GM20000 (cell line): ENCODE data around the gene MLST8.
"Not testable (repeated sequence)": the region's sequence is repeated elsewhere in the genome, so short reads cannot be mapped to it uniquely, and the experiment has no call there.

Experiments
- DNase-seq: peaks from one replicate; pipeline ENCODE4 v3.0.0; 2012; ENCODE audit warnings: low spot score
- TF ChIP-seq, protein P1 (sequence below): IDR thresholded peaks from 2 replicates; pipeline ENCODE4 v1.5.1; 2012; ENCODE audit warnings: mild to moderate bottlenecking, control low read depth; ENCODE audit errors: extremely low read depth, missing control alignments

The MLST8 gene

DNA sequence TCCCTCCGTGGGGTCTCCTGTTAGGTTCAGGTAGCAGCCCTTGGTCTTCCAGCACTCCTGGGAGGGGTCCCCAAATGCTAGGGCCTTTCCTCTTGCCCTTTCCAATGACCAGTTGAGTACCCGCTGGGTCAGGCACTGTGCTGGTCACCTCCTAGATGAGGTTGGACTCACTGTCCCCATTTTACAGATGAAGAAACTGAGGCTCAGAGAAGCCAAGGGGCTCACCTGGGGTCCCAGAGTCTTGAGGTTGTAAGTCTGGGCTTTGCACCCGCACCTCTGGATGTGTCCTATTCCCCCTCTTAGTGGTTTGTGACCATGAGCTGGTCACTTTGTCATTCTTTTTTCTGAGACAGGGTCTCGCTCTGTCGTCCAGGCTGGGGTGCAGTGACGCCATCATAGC lies 7.5 kb upstream of the MLST8 start:
- DNase-seq = no peak
- TF ChIP-seq, protein P1, sequence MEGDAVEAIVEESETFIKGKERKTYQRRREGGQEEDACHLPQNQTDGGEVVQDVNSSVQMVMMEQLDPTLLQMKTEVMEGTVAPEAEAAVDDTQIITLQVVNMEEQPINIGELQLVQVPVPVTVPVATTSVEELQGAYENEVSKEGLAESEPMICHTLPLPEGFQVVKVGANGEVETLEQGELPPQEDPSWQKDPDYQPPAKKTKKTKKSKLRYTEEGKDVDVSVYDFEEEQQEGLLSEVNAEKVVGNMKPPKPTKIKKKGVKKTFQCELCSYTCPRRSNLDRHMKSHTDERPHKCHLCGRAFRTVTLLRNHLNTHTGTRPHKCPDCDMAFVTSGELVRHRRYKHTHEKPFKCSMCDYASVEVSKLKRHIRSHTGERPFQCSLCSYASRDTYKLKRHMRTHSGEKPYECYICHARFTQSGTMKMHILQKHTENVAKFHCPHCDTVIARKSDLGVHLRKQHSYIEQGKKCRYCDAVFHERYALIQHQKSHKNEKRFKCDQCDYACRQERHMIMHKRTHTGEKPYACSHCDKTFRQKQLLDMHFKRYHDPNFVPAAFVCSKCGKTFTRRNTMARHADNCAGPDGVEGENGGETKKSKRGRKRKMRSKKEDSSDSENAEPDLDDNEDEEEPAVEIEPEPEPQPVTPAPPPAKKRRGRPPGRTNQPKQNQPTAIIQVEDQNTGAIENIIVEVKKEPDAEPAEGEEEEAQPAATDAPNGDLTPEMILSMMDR = no peak

DNA sequence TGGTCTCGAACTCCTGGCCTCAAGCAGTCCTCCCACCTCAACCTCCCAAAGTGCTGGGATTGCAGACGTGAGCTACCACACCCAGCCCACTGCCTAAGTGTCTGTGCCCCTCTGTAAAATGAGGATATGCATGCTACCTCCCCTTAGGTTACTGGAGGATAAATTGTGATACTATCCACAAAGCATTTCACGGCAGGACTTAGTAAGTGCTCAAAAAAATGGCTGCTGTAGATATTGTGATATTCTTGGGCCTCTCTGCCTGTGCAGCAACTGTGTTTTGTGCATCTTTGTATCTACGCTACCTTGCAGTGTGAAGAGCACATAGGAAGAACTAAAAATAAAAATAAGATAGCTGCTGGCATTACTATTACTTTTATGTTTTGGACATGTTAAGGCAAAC lies 7.0 kb upstream of the MLST8 start:
- TF ChIP-seq, protein P1 = no peak

DNA sequence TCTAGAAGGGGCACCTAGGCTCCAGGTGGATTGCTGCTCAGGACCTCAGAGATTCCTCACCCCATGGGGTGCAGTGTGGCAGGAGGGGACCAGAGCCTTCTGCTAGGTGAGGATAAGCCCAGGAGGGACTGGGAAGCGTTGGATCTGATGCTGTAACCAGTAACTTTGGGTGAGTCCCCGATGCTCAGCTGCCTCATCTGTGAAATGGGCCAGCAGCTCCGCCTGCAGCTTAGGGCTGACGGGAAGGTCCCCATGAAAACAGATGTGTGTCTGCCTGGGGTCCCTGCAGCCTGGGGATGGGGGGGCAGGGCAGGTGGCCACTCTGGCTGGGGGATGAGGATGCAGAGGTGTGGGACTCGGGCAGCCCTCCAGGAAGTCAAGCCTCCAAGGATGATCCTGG lies 6.2 kb upstream of the MLST8 start:
- TF ChIP-seq, protein P1 = no peak
- no peak for DNase-seq

More for the DNA sequence above, 7.0 kb upstream of the MLST8 start:
- DNase-seq = no peak

DNA sequence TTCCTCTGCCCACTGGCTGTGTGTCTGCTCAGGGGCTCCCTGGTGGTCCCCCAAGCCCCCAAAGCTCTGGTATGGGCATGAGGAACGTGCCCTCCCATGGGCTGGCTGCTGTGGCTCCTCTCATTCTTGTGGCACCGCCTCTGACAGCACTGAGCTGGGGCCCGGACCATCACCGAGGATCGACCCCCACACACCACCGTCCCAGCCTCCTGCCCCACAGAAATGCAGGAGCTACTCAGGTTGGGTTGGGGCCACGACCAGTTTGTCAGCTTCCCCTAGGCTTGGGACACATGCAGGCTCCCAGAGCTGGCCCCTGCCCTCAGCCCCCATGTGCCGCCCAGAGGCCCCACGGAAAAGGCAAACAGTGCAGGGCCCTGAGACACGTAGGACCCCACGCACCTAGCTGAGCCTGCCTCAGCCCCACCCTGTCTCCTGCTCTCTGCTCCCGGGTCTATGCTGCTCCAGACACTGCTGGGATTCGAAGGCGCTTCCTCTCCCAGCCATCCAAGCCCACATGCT lies 5.6 kb upstream of the MLST8 start:
- TF ChIP-seq, protein P1 = no peak
- no peak for DNase-seq

DNA sequence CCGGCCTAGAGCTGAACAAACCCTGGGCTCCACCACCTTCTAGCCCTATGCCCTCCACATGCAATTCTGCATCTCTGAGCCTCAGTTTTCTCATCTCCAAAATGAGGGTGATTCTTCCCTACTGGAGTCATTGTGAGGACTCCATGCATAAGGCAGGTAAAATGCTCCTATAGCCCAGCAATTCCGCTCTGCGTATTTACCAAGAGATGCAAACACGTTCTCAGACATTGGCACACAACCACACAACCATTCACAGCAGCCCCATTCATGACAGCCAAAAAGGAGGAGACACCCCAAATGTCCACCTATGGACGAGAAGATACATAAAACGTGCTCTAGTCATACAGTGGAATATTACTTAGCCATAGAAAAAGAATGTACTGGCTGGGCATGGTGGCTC lies 4.9 kb upstream of the MLST8 start:
- TF ChIP-seq, protein P1 = no peak
- no peak for DNase-seq

DNA sequence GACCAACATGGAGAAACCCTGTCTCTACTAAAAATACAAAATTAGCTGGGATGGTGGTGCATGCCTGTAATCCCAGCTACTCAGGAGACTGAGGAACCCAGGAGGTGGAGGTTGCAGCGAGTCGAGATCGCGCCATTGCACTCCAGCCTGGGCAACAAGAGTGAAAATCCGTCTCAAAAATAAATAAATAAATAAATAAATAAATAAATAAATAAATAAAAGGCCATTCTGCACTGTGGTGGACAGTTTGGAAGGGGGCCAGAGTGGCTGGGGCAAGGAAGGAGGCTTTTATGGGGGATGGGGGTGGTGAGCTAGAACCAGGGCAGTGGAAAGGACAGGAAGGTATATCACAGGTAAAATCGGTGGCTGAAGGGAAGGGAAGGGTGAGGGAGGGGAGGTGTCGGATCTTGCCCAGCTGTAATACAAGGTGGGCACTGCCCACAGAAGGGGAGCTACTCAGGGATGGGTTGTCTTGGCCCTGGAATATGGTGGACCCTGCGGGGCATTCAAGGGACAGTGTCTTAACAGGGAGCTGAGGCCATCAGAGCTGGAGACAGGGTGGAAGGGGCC lies 2.0 kb upstream of the MLST8 start:
- DNase-seq = not testable (repeated sequence)

DNA sequence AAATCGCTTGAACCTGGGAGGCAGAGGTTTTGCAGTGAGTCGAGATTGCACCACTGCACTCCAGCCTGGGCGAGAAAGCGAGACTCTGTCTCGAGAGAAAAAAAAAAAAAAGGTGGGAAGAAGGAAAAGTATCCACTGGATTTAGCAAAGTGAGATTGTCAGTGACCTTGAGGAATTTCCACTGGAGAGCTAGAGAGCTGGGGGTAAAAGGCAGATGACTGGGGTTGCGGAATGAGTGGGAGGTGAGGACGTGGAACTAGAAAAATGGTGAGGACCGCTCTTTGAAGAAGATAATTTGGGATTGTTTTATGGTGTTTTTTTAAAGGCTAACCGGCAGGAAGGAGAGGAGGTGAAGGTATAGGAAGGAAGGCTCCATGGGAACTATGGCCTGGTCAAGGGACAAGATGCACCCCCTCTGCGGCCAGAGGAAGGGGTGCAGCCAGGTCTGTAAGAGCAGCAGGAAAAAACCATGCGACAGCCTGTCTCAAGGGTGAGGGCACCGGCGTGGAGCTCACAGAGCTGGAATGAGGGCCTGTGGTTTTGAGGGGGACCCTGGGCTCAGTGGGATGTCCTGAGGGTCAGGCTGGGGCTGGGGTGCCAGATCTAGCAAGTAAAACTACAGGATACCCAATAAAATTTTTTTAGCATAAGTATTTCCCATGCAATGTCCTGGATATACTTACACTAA lies 694 bp upstream of the MLST8 start:
- DNase-seq = no peak
- TF ChIP-seq, protein P1 = no peak

DNA sequence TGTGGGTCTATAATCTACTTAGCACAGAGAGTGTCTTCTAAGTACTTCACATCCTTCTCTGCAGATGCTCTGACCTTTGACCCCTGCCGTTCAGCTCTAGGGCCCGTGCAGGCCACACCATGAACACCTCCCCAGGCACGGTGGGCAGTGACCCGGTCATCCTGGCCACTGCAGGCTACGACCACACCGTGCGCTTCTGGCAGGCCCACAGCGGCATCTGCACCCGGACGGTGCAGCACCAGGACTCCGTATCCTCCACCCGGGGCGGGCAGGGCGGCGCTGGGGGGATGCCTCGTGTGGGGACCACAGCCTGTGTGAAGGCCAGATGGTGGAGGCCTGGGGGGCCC lies 686 bp downstream of the MLST8 start:
- TF ChIP-seq, protein P1 = no peak
- DNase-seq = no peak
